PC-3 (cell line): ENCODE measurements around the gene ONECUT3. TPM values are rescaled to one million over a fixed set of nuclear protein-coding genes. Genes with fewer than 3 reads are reported as not detected.

ENCODE experiments used
- ATAC-seq: fragments of 200-7000 bp; cut with Tn5 transposase; 2 replicates; pipeline ENCODE4 v1.9.1; 2020; ENCODE audit warnings: mild to moderate bottlenecking, moderate library complexity
- BruUV-seq: library from RNA; stranded (reverse); fragments of 400-500 nt; replicated peaks from 2 replicates; lab custom pipeline; 2021; lab: Mats Ljungman, UMichigan
- CTCF ChIA-PET: fragments of 300-600 bp; sonication (Branson Sonifier 250); formaldehyde crosslinking; loops from one replicate; lab custom pipeline; 2022; ENCODE audit warnings: antibody characterized with exemption; lab: Charles Lee
- POLR2A ChIA-PET: fragments of 300-600 bp; sonication (Branson Sonifier 250); formaldehyde crosslinking; loops from one replicate; lab custom pipeline; 2022; ENCODE audit warnings: antibody characterized with exemption; ENCODE audit not compliant: unreplicated experiment; lab: Charles Lee
- DNase-seq: peaks from one replicate; pipeline ENCODE4 v3.0.0-alpha.2; 2015
- H2AFZ ChIP-seq: fragments of 300-600 bp; sonication (generic); 2 replicates; pipeline ENCODE4 v1.6.0; 2016; ENCODE audit warnings: antibody characterized with exemption, low read length
- H3F3A ChIP-seq: fragments of 300-600 bp; sonication (generic); one replicate; pipeline ENCODE4 v1.6.0; 2017; ENCODE audit warnings: antibody characterized with exemption, low read length, control low read depth, mild to moderate bottlenecking; ENCODE audit not compliant: unreplicated experiment
- H3K27ac ChIP-seq: fragments of 300-600 bp; sonication (generic); 2 replicates; pipeline ENCODE4 v1.5.1; 2016; ENCODE audit warnings: mild to moderate bottlenecking, low read length
- H3K27me3 ChIP-seq: fragments of 300-600 bp; sonication (generic); 2 replicates; pipeline ENCODE4 v1.6.1; 2016; ENCODE audit warnings: low read length, mixed read lengths
- H3K36me3 ChIP-seq: fragments of 300-600 bp; sonication (generic); 2 replicates; pipeline ENCODE4 v1.6.1; 2016; ENCODE audit warnings: low read depth, mixed run types, low read length, mixed read lengths
- H3K4me1 ChIP-seq: fragments of 300-600 bp; sonication (generic); 2 replicates; pipeline ENCODE4 v1.5.1; 2016; ENCODE audit warnings: low read length; ENCODE audit not compliant: insufficient read depth
- H3K4me2 ChIP-seq: fragments of 300-600 bp; sonication (generic); 2 replicates; pipeline ENCODE4 v1.6.0; 2016; ENCODE audit warnings: low read length
- H3K4me3 ChIP-seq: fragments of 300-600 bp; sonication (generic); 2 replicates; pipeline ENCODE4 v1.5.1; 2016; ENCODE audit warnings: mild to moderate bottlenecking, low read length, mixed read lengths
- H3K79me2 ChIP-seq: fragments of 300-600 bp; sonication (generic); 2 replicates; pipeline ENCODE4 v1.6.1; 2017; ENCODE audit warnings: low read length, mixed read lengths
- H3K9ac ChIP-seq: fragments of 300-600 bp; sonication (generic); 2 replicates; pipeline ENCODE4 v1.6.0; 2016; ENCODE audit warnings: mild to moderate bottlenecking, low read length
- H3K9me2 ChIP-seq: fragments of 300-600 bp; sonication (generic); replicated peaks from 2 replicates; pipeline ENCODE4 v1.6.1; 2016; ENCODE audit warnings: mixed run types, low read length, mixed read lengths
- H3K9me3 ChIP-seq: fragments of 300-600 bp; sonication (generic); 2 replicates; pipeline ENCODE4 v1.6.1; 2016; ENCODE audit warnings: low read length, mixed read lengths
- H4K20me1 ChIP-seq: fragments of 300-600 bp; sonication (generic); 2 replicates; pipeline ENCODE4 v1.6.1; 2016; ENCODE audit warnings: low read length, mixed read lengths
- CTCF ChIP-seq: fragments of 300-600 bp; sonication (generic); conservative IDR thresholded peaks from 2 replicates; pipeline ENCODE4 v1.5.1; 2017; ENCODE audit warnings: antibody characterized with exemption, low read depth, mild to moderate bottlenecking, low read length
- EZH2 ChIP-seq: fragments of 300-600 bp; sonication (generic); IDR thresholded peaks from one replicate; pipeline ENCODE4 v1.6.1; 2017; ENCODE audit warnings: antibody characterized with exemption, mild to moderate bottlenecking, low read length; ENCODE audit not compliant: unreplicated experiment
- EZH2phosphoT487 ChIP-seq: fragments of 300-600 bp; sonication (generic); IDR thresholded peaks from 2 replicates; pipeline ENCODE4 v1.6.1; 2018; ENCODE audit warnings: mild to moderate bottlenecking, antibody characterized with exemption, low read length, borderline replicate concordance
- intact Hi-C: fragments of 100-400 bp; cut with micrococcal nuclease; formaldehyde crosslinking; loops from 2 replicates; pipeline ENCODE4 v1.9.0; 2023
- total RNA-seq: library from RNA; depleted of rRNA; stranded (reverse); fragments of >200 nt; gene quantifications from 2 replicates; pipeline ENCODE4 v1.2.3, GENCODE V29; 2014

ONECUT3 gene
- total RNA-seq, 1 experiment from 2014 or later: 1.4 TPM

- peak overlapping the region; percentile 30 for H3K9ac ChIP-seq
- TF ChIP-seq CTCF: peak; percentile 85
- no peak for TF ChIP-seq EZH2
- TF ChIP-seq EZH2phosphoT487: no peak
- H3K4me3 ChIP-seq: peak overlapping the region; percentile 72
- no peaks in the 10 kb centered on the region for H3K9me2 ChIP-seq
- intact Hi-C loops: no loop called here
- peak overlapping the region; percentile 75 for H2AFZ ChIP-seq
- H3K4me2 ChIP-seq: peak overlapping the region; percentile 91
- H3K27ac ChIP-seq: peak overlapping the region; percentile 36
- peak; percentile 80 for ATAC-seq
- BruUV-seq: no TSS peak
- CTCF ChIA-PET: no interaction called here
- POLR2A ChIA-PET: no interaction called here
- H3K9me3 ChIP-seq: no peaks in the 10 kb centered on the region
- H3K27me3 ChIP-seq: no peaks in the 10 kb centered on the region
- DNase-seq: peak; percentile 87
- no peaks in the 10 kb centered on the region for H3K36me3 ChIP-seq
- H3K79me2 ChIP-seq: no peaks in the 10 kb centered on the region
- H4K20me1 ChIP-seq: no peaks in the 10 kb centered on the region
- H3K4me1 ChIP-seq: peaks cover 15% of the 10 kb centered on the region
- H3F3A ChIP-seq: no peaks in the 10 kb centered on the region
Observed at GRCh38 chr19:1812426-1813191, 59.3 kb downstream of the ONECUT3 start.

GRCh38 chr19:1813192-1814182, 60.2 kb downstream of the ONECUT3 start:
- no peaks in the 10 kb centered on the region for H3K36me3 ChIP-seq
- H3K9me3 ChIP-seq: no peaks in the 10 kb centered on the region
- H3K4me3 ChIP-seq: peak overlapping the region; percentile 72
- ATAC-seq (no peak), DNase-seq (no peak)
- H3K27ac ChIP-seq: no peak overlapping the region
- H3K9ac ChIP-seq: peak overlapping the region; percentile 30; the same call in 1 of the 2 replicates
- no peaks in the 10 kb centered on the region for H3F3A ChIP-seq
- ChIA-PET CTCF (no interaction called here), POLR2A (no interaction called here)
- peak overlapping the region; percentile 91 for H3K4me2 ChIP-seq
- H4K20me1 ChIP-seq: no peaks in the 10 kb centered on the region
- no peaks in the 10 kb centered on the region for H3K9me2 ChIP-seq
- intact Hi-C loops: no loop called here
- peak; percentile 25; the same call in 1 of the 2 replicates for TF ChIP-seq CTCF
- TF ChIP-seq EZH2: no peak
- TF ChIP-seq EZH2phosphoT487: no peak
- H3K79me2 ChIP-seq: no peaks in the 10 kb centered on the region
- no TSS peak for BruUV-seq
- H3K4me1 ChIP-seq: peaks cover 15% of the 10 kb centered on the region
- no peak overlapping the region for H2AFZ ChIP-seq
- no peaks in the 10 kb centered on the region for H3K27me3 ChIP-seq
